Uterus (tissue), 2 donors: Measurements from ENCODE around the gene MAD1L1.

Experiments used
- CTCF ChIP-seq, 4 experiments: fragments of 200-600 bp in 2 of 4; fragments of 450-650 bp in 2 of 4; sonication (generic) in 2 of 4; IDR thresholded peaks; one replicate each; pipeline ENCODE4 v1.5.1; 2016 to 2019; ENCODE audit warnings: antibody characterized with exemption in 4 of 4, mild to moderate bottlenecking in 2 of 4, moderate library complexity in 1 of 4
- POLR2A ChIP-seq, 2 donors: fragments of 450-650 bp; IDR thresholded peaks; one replicate each; pipeline ENCODE4 v1.6.1; 2016; ENCODE audit warnings: antibody characterized with exemption in 2 of 2, mild to moderate bottlenecking in 1 of 2, moderate library complexity in 1 of 2

GRCh38 chr7:2003451-2003930 is 229.3 kb downstream of the MAD1L1 start:
- TF ChIP-seq CTCF (IDR thresholded peaks at IDR 0.05) (no peak), POLR2A (IDR thresholded peaks at IDR 0.05) (no peak)
